Progenitor cell of endocrine pancreas (in vitro differentiated cells): Measurements from ENCODE around the gene SOX30. TPM values are rescaled to one million over a fixed set of nuclear protein-coding genes. Genes with fewer than 3 reads are reported as not detected.
A peak's percentile ranks its signal among the peaks of the same experiment; 100 is the strongest.
"Not testable (repeated sequence)": the region's sequence is repeated elsewhere in the genome, so short reads cannot be mapped to it uniquely, and the experiment has no call there.

ENCODE experiments used
- DNase-seq: peaks from one replicate; pipeline ENCODE4 v3.0.0; 2021; ENCODE audit warnings: low spot score; ENCODE audit not compliant: unreplicated experiment
- H3K27ac Mint-ChIP-seq: 2 replicates; pipeline ENCODE4 v1.8.0; 2021; ENCODE audit warnings: mild to moderate bottlenecking, moderate library complexity, mixed read lengths
- H3K27me3 Mint-ChIP-seq: 2 replicates; pipeline ENCODE4 v1.8.0; 2021; ENCODE audit warnings: mixed read lengths
- H3K36me3 Mint-ChIP-seq: 2 replicates; pipeline ENCODE4 v1.8.0; 2022; ENCODE audit warnings: mixed read lengths; ENCODE audit not compliant: insufficient read depth
- H3K4me1 Mint-ChIP-seq: 2 replicates; pipeline ENCODE4 v1.8.0; 2021; ENCODE audit warnings: low read depth, mixed read lengths
- H3K4me3 Mint-ChIP-seq: 2 replicates; pipeline ENCODE4 v1.8.0; 2021; ENCODE audit warnings: low read depth, mild to moderate bottlenecking, moderate library complexity, mixed read lengths
- H3K9me3 Mint-ChIP-seq: 2 replicates; pipeline ENCODE4 v1.8.0; 2021; ENCODE audit warnings: low read depth, mixed read lengths
- CTCF ChIP-seq: fragments of 200-600 bp; sonication (generic); IDR thresholded peaks from one replicate; pipeline ENCODE4 v1.5.0; 2021; ENCODE audit warnings: antibody characterized with exemption, mild to moderate bottlenecking; ENCODE audit not compliant: unreplicated experiment
- total RNA-seq: library from RNA; stranded (reverse); gene quantifications from 2 replicates; pipeline ENCODE4 v1.2.1, GENCODE V29; 2021

Gene SOX30
- total RNA-seq, 1 donor from 2014 or later: not detected

DNA sequence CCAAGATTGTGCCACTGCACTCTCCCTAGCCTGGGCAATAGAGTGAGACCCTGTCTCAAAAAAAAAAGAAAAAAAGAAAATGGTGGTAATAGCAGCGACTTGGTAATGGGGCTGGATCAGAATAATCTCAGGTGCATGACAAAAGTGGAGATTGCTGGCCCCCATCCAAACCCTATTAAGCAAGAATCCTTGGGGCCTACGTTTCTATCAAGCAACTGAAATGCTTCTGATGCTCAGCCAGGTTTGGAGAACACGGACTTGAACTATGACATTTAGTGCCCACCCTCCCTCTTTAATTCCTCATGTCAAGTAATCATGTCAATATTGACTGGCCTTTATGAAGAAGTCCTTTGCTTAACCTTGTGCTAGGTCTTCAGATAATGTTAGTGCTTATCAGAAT, 25.7 kb upstream of the SOX30 start:
- H3K36me3 Mint-ChIP-seq: no peaks in the 10 kb centered on the region
- no peaks in the 10 kb centered on the region for H3K9me3 Mint-ChIP-seq
- H3K27me3 Mint-ChIP-seq: peaks cover 6% of the 10 kb centered on the region
- no peak for TF ChIP-seq CTCF
- H3K27ac Mint-ChIP-seq: no peak overlapping the region
- no peak for DNase-seq
- no peak overlapping the region for H3K4me3 Mint-ChIP-seq
- H3K4me1 Mint-ChIP-seq: peaks cover 2% of the 10 kb centered on the region

- not testable (repeated sequence) for DNase-seq, H3K36me3 Mint-ChIP-seq, H3K9me3 Mint-ChIP-seq, H3K4me3 Mint-ChIP-seq, H3K4me1 Mint-ChIP-seq, H3K27ac Mint-ChIP-seq
- peaks cover 34% of the 10 kb centered on the region for H3K27me3 Mint-ChIP-seq
These were observed 22.1 kb upstream of the SOX30 start for GRCh38 chr5:157674351-157674750.

DNA sequence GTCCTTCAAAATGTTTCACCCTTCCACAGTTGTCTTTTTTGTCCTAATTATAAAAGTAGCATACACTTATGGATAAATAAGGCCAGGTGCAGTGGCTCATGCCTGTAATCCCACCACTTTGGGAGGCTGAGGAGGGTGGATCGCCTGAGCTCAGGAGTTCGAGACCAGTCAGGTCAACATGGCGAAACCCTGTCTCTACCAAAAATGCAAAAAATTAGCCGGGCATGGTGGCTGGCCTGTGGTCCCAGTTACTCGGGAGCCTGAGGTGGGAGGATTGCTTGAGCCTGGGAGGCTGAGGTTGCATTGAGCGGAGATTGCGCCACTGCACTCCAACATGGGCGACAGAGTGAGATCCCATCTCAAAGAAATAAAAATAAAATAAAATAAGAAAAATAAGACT, 20.7 kb upstream of the SOX30 start:
- Mint-ChIP-seq H3K36me3 (peaks cover 3% of the 10 kb centered on the region), H3K27ac (no peak overlapping the region)
- DNase-seq: no peak

DNA sequence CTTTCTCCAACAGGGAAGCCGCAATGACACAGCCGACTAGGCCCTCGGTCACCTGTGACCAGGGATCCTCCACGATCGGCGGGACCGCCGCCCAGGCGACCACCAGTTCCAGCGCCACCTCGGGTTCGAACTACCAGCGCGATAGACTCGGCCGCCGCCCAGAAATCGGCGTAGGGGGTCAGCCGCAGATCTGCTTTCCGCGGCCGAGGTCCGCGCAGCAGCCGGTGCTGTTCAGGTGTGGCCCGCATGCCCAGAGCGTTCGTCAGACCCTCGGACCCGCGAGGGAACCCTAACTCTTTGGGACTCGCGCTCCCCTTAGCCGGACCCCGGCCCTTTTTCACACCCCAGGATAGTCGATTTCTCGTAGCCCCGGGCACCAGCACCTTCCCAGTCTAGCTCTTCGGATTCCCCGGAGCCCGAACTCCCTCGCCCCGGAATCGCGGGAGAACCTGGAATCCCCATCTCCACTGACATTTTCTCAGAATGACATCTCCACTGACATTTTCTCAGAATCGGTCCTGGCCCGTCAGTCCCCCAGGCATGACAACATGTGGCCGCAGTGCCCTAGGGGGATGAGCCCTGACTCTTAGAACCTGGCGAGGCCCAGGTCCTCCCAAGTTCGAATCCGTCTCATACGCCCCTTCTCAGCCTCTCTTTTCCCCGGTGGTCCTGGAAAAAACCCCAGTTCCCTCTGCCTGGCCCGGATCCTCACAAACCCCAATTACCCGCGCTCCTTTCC, 19.5 kb upstream of the SOX30 start:
- peaks cover 45% of the 10 kb centered on the region for H3K27me3 Mint-ChIP-seq
- peaks cover 4% of the 10 kb centered on the region for H3K4me1 Mint-ChIP-seq
- H3K9me3 Mint-ChIP-seq: peaks cover 3% of the 10 kb centered on the region
- DNase-seq: no peak
- no peak for TF ChIP-seq CTCF
- H3K36me3 Mint-ChIP-seq: peaks cover 3% of the 10 kb centered on the region
- H3K4me3 Mint-ChIP-seq: peak overlapping the region; percentile 82
- H3K27ac Mint-ChIP-seq: no peak overlapping the region

More for the DNA sequence above, 20.7 kb upstream of the SOX30 start:
- Mint-ChIP-seq H3K27me3 (peaks cover 42% of the 10 kb centered on the region), H3K9me3 (peaks cover 3% of the 10 kb centered on the region), H3K4me1 (peaks cover 4% of the 10 kb centered on the region), H3K4me3 (no peak overlapping the region)
- no peak for TF ChIP-seq CTCF

- Mint-ChIP-seq H3K4me3 (peak within 1 kb of the TSS; percentile 82), H3K27me3 (peaks cover 45% of the 10 kb centered on the region), H3K4me1 (peaks cover 4% of the 10 kb centered on the region), H3K9me3 (peaks cover 3% of the 10 kb centered on the region), H3K36me3 (peaks cover 3% of the 10 kb centered on the region), H3K27ac (peak within 1 kb of the TSS; percentile 69)
- no peak for TF ChIP-seq CTCF
- no peak for DNase-seq
These were observed 18.7 kb upstream of the SOX30 start, which contains the start of gene C5orf52 for GRCh38 chr5:157670662-157671591. Gene C5orf52, plus strand, starts transcription at chr5:157671533. Its CDS starts 82 bp downstream, at chr5:157671615.
